ENCODE data around the gene GLRX5.
"Not testable (repeated sequence)": the region's sequence is repeated elsewhere in the genome, so short reads cannot be mapped to it uniquely, and the experiment has no call there.

The GLRX5 gene

GRCh38 chr14:95561001-95561412 lies 26.2 kb downstream of the GLRX5 start:
- DNase-seq, result peak; percentile 76

DNA sequence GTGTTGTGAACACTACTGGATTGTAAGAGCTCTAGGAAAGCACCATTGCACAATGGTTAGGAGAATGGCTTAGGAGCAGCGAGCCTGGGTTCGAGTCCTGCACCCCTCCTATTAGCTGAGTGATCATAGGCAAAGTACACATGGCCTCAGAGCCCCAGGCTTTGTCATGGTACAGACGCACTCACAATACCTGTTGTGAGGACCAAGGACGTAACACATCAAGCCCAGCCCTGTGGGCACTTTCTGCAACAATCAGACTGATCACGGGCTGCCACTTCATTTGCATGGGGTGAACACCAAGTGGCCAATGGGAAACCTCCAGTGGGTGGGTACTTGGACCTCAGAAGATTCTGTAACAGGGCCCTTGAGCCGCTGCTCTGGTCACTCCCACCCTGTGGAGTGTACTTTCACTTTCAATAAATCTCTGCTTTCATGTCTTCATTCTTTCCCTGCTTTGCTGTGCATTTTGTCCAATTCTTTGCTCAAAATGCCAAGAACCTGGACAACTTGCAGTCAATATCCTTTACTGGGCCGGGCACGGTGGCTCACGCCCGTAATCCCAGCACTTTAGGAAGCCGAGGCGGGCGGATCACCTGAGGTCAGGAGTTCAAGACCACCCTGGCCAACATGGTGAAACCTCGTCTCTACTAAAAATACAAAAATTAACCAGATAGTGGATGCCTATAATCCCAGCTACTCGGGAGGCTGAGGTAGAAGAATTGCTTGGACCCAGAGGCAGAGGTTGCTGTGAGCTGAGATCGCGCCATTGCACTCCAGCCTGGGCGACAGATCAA lies 28.2 kb downstream of the GLRX5 start:
- no peak for DNase-seq

DNA sequence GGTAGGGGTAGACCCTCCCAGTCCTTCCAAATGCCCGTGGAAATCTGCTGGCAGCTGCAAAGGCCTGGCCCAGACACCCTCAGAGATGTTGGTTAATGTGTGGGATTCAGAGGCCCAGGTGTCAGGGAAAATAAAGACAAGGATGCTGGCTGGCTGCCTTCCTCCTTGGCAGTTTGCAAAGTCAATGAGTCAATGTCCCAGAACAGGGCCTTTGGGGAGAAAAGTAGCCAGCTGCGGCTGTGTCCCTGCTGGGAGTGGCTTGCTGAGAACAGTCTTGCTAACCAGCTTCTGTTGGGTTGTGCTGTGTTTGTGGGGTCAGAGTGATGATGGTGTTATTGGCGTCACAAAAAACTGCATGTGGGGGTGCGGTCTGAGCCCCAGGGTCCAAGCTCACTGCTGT lies 29.2 kb downstream of the GLRX5 start:
- no peak for DNase-seq

- DNase-seq, result no peak
Observed at GRCh38 chr14:95569440-95569839, 34.6 kb downstream of the GLRX5 start.

DNA sequence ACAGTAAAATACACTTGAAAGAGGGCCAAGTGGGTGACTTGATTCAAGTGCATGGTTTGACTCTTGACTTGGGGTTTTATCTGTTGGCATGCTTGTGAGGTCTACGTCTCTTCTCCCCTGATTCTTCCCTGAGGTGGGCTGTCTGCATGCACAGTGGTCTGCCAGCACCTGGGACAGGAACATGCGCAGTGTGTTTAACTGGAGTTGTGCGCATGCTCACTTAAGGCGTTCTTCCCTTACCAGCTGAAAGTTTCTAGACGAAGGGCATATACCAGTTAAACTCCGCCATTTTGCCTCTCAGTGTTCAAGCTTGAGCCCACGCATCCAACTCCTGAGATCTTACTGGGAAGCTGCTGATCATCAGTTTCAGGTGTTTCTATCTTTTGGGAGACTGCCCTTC lies 38.5 kb downstream of the GLRX5 start:
- DNase-seq, result no peak

DNA sequence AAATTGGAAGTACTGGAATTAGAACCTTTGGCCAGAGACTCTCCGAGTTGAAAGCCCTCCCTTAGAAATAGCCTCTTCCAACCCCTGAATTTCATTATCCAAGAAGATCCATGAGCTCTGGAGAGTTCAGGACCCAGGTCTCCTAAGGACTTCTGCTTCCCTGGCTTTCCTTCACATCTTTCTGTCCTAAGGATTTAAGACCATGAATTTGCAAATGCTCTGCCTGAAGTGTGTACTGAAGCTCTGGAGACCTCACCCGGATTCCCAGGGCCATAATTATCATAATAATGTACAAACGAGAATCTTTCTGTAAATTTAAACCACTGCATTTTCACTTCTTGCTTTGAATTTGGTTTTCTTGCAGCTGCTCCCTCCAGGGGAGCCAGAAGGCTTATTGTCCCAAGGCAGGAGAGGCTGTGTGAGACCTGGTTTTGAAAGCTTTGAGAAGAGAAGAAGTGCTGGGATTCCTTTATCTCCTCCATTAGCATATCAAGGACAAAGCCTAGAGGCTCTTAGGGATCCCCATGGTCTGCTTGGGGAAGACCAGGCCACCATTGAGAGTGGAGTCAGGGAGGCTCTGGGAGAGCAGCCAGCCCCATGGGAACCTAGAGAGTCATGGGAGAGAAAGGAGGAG lies 41.1 kb downstream of the GLRX5 start:
- DNase-seq, result no peak

- no peak for DNase-seq
Observed at GRCh38 chr14:95577067-95577800, 42.4 kb downstream of the GLRX5 start.

DNA sequence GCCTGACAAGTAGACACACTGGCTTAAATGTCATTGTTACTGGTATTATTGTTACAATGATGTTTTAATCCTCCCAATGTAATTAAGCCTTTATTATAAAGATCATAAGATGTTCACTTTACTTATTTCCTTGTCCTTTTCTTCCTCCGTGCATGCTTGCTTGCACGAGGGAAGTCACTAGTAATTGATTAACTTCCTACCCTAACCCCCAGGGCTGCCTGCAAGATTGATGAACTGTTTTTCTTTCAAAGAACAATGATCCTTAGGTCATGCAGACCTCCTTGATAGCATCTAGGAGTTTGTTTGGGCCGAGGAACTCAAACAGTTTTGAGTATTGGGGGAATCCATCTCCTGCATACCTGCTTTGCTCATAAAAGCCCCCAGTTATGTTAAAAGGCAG lies 43.0 kb downstream of the GLRX5 start:
- DNase-seq, result no peak

GRCh38 chr14:95583836-95584617 lies 49.2 kb downstream of the GLRX5 start:
- not testable (repeated sequence) for DNase-seq

DNA sequence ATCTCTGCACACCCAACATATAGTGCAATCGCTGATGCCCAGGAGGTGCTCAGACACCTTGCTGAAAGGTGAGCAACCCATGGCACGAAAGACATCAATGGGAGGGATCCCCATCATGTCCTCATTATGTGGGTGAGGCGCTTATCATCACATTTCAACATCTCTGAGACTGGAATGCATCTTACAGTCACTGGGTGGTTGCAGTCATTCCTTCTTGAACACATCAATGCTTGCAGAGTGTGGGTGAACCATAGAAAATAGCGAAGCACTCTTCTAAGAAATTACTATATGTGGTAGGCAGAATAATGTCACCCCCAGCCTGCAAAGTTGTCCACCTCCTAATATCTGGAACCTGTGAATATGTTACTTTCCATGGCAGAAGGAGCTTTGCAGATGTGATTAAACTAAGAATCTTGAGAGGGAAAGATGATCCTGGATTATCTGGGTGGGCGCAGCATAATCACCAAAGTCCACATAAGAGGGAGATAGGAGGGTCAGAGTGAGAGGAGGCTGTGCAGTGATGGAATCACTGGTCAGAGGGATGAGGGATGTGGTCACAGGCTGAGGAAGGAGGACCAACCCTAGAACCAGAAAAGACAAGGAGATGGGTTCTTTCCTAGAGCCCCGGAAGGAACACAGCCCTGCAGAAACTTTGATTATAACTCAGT lies 51.2 kb downstream of the GLRX5 start:
- DNase-seq, result no peak

- DNase-seq, result not testable (repeated sequence)
Observed at GRCh38 chr14:95591182-95591581, 56.3 kb downstream of the GLRX5 start.
